Smooth muscle cell (in vitro differentiated cells): ENCODE measurements around the gene NOCT. TPM values are rescaled to one million over a fixed set of nuclear protein-coding genes. Genes with fewer than 3 reads are reported as not detected.

Experiments used
- DNase-seq: peaks from one replicate; lab custom pipeline; 2025; ENCODE audit not compliant: unreplicated experiment; lab: John Stamatoyannopoulos, UW
- H2AFZ ChIP-seq: fragments of 200-600 bp; sonication (generic); 2 replicates; pipeline ENCODE4 v1.6.0; 2016; ENCODE audit warnings: antibody characterized with exemption, low read depth, mild to moderate bottlenecking
- H3F3A ChIP-seq: fragments of 200-600 bp; sonication (generic); 2 replicates; pipeline ENCODE4 v1.6.0; 2017; ENCODE audit warnings: antibody characterized with exemption, low read depth
- H3K27ac ChIP-seq: fragments of 200-600 bp; sonication (generic); 2 replicates; pipeline ENCODE4 v1.5.1; 2016; ENCODE audit warnings: low read depth, mild to moderate bottlenecking
- H3K27me3 ChIP-seq: fragments of 200-600 bp; sonication (generic); 2 replicates; pipeline ENCODE4 v1.6.1; 2016; ENCODE audit warnings: low read depth, mild to moderate bottlenecking
- H3K36me3 ChIP-seq: fragments of 200-600 bp; sonication (generic); 2 replicates; pipeline ENCODE4 v1.5.1; 2016; ENCODE audit warnings: low read depth
- H3K4me1 ChIP-seq: fragments of 200-600 bp; sonication (generic); 2 replicates; pipeline ENCODE4 v1.5.1; 2016; ENCODE audit warnings: low read depth
- H3K4me2 ChIP-seq: fragments of 200-600 bp; sonication (generic); 2 replicates; pipeline ENCODE4 v1.6.0; 2016; ENCODE audit warnings: mild to moderate bottlenecking
- H3K4me3 ChIP-seq: fragments of 200-600 bp; sonication (generic); 2 replicates; pipeline ENCODE4 v1.5.1; 2016; ENCODE audit warnings: mild to moderate bottlenecking
- H3K79me2 ChIP-seq: fragments of 200-600 bp; sonication (generic); 2 replicates; pipeline ENCODE4 v1.6.0; 2016; ENCODE audit warnings: low read depth, mild to moderate bottlenecking
- H3K9ac ChIP-seq: fragments of 200-600 bp; sonication (generic); 2 replicates; pipeline ENCODE4 v1.6.0; 2016; ENCODE audit warnings: low read depth
- H3K9me3 ChIP-seq: fragments of 200-600 bp; sonication (generic); replicated peaks from 2 replicates; pipeline ENCODE4 v1.5.1; 2016; ENCODE audit warnings: low read depth
- H4K20me1 ChIP-seq: fragments of 200-600 bp; sonication (generic); 2 replicates; pipeline ENCODE4 v1.6.0; 2016; ENCODE audit warnings: low read depth
- WGBS: methylation state at CpG from one replicate; pipeline ENCODE4 v1.1.7; 2016; ENCODE audit warnings: low lambda C conversion rate; 5-methylcytosine and 5-hydroxymethylcytosine counted together
- polyA plus RNA-seq: library from polyadenylated mRNA; unstranded; fragments of >200 nt; fragmentation: Nextera tagmentation; extraction: Ambion mirVana; gene quantifications from 2 replicates; pipeline ENCODE4 v1.2.1, GENCODE V29; 2016
- total RNA-seq: library from RNA; depleted of rRNA; stranded (reverse); fragments of >200 nt; gene quantifications from 2 replicates; pipeline ENCODE4 v1.2.3, GENCODE V29; 2014
- TF ChIP-seq, protein P1 (sequence below): fragments of 200-600 bp; sonication (generic); IDR thresholded peaks from 2 replicates; pipeline ENCODE4 v1.5.1; 2017; ENCODE audit warnings: borderline replicate concordance, mild to moderate bottlenecking, antibody characterized with exemption; ENCODE audit not compliant: insufficient read depth, poor library complexity, severe bottlenecking

Gene NOCT
- total and polyA plus RNA-seq, 2 experiments from 2014 or later: 6.7 to 33.4 TPM

DNA sequence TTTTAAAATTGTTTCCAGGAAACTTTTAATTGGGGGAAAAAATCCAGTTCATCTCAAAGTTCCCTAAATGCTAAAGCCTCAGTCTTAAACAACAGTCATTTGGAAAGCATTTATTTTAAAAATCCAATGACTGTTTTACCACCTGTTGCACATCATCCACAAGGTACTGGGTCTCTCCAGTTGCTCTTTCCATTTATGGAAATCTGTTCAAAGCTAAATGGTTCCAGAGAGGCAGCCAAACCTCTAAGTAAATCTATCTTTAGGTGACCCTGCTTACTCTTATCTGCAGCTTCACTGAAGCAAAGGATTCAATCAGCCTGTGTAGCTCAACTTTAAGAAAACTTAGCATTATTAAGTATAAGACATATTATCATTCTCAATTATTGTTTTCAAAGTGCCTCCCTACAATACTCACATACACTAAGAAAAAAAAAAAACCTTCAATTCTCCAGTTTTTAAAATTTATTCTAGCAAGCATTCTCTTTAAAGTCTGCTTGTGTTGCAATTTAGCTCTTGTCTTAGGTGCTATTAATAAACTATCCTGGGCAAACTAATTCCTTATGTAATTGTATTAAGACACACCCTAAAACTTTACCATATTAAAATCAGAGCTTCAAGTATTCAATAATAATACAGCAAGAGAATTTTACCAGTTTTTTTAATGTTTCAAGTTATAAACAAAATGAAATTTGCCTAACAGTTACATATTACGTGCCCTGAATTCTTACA is 60.6 kb downstream of the NOCT start:
- 90% methylated on average over 1 of the region's 1 CpG for WGBS
- H4K20me1 ChIP-seq: peaks cover 80% of the 10 kb centered on the region

DNA sequence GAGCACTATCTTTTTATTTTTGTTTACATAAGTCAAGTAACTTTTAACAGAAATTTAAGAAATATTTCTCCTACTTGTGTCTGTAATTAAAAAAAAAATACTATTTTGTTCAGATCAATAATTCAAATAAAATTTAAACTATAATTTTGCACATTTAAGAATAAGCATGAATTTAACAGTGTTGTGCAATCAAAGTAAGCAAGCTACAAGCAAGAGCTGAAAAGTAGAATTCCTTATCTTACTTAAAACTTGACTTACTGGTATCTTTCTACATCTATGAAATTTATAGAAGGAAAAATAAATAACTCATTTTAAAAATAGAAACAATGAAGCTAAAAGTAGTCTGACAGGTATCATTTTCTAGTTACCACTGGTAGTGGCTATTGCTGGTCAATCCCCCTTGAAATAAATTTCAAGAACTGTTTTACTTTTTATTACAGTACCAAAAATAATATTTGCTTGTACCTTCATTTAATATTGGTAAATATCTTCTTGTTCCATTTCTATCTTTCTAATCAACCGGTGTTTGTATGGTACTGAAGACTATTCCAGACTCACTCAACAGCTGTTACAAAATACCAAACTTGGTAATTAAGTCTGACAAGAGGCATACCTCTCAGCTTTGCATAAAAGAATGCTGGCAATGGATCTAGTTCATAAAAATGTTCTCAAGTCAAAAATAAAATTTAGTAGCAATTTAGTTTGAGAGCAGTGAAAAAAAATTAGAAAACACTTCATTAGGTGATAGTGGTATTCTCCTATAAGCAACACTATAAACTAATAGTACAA is 62.2 kb downstream of the NOCT start:
- Histone ChIP-seq H3K4me3 (no peak overlapping the region), H3K27ac (no peak overlapping the region), H3K4me2 (no peak overlapping the region), H4K20me1 (peaks cover 94% of the 10 kb centered on the region), H3K36me3 (no peaks in the 10 kb centered on the region), H3K27me3 (no peaks in the 10 kb centered on the region), H3K9ac (no peak overlapping the region), H3K4me1 (peaks cover 5% of the 10 kb centered on the region), H3K9me3 (no peaks in the 10 kb centered on the region), H2AFZ (no peak overlapping the region), H3F3A (no peaks in the 10 kb centered on the region), H3K79me2 (peaks cover 100% of the 10 kb centered on the region)
- DNase-seq: no peak
- WGBS: 78% methylated on average over 1 of the region's 1 CpG
- TF ChIP-seq, protein P1, sequence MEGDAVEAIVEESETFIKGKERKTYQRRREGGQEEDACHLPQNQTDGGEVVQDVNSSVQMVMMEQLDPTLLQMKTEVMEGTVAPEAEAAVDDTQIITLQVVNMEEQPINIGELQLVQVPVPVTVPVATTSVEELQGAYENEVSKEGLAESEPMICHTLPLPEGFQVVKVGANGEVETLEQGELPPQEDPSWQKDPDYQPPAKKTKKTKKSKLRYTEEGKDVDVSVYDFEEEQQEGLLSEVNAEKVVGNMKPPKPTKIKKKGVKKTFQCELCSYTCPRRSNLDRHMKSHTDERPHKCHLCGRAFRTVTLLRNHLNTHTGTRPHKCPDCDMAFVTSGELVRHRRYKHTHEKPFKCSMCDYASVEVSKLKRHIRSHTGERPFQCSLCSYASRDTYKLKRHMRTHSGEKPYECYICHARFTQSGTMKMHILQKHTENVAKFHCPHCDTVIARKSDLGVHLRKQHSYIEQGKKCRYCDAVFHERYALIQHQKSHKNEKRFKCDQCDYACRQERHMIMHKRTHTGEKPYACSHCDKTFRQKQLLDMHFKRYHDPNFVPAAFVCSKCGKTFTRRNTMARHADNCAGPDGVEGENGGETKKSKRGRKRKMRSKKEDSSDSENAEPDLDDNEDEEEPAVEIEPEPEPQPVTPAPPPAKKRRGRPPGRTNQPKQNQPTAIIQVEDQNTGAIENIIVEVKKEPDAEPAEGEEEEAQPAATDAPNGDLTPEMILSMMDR: no peak

More for the DNA sequence above, 60.6 kb downstream of the NOCT start:
- Histone ChIP-seq H3K27me3 (no peaks in the 10 kb centered on the region), H3K4me1 (no peaks in the 10 kb centered on the region), H3K9ac (no peak overlapping the region), H3K4me3 (no peak overlapping the region), H3K4me2 (no peak overlapping the region), H2AFZ (no peak overlapping the region), H3K36me3 (peaks cover 5% of the 10 kb centered on the region), H3K9me3 (no peaks in the 10 kb centered on the region), H3K79me2 (peaks cover 86% of the 10 kb centered on the region), H3K27ac (no peak overlapping the region), H3F3A (no peaks in the 10 kb centered on the region)
- TF ChIP-seq, protein P1: no peak
- no peak for DNase-seq

DNA sequence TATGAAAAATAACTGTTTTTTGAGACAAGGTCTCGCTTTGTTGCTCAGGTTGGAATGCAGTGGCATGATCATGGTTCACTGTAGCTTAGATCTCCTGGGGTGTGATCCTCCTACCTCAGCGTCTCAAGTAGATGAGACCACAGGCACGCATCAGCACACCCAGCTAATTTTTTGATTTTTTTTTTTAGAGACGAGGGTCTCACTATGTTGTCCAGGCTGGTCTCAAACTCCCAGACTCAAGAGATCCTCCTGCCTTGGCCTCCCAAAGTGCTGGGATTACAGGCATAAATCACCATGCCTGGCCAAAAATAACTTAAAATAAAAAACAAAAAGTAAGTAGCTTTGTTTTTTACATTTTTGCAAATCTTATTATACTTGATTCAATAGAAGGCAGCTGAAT is 63.3 kb downstream of the NOCT start:
- TF ChIP-seq, protein P1: no peak
- Histone ChIP-seq H3K36me3 (no peaks in the 10 kb centered on the region), H3K9me3 (no peaks in the 10 kb centered on the region), H3K27ac (no peak overlapping the region), H4K20me1 (peaks cover 84% of the 10 kb centered on the region), H2AFZ (no peak overlapping the region), H3K9ac (no peak overlapping the region), H3K4me3 (no peak overlapping the region), H3K79me2 (peaks cover 88% of the 10 kb centered on the region), H3K4me2 (no peak overlapping the region), H3F3A (peaks cover 8% of the 10 kb centered on the region), H3K4me1 (peaks cover 5% of the 10 kb centered on the region), H3K27me3 (no peaks in the 10 kb centered on the region)
- 92% methylated on average over 4 of the region's 4 CpGs for WGBS
- no peak for DNase-seq
